Prostate gland (tissue), 2 donors: Measurements from ENCODE around the gene ATG5.

Experiments used
- CTCF ChIP-seq, 4 experiments: fragments of 200-600 bp in 2 of 4; fragments of 450-650 bp in 2 of 4; sonication (generic) in 2 of 4; IDR thresholded peaks; 1 replicate in 3 of 4; 2 replicates in 1 of 4; pipeline ENCODE4 v1.5.1; 2016 to 2019; ENCODE audit warnings: antibody characterized with exemption in 4 of 4, mild to moderate bottlenecking in 2 of 4, moderate library complexity in 2 of 4
- POLR2A ChIP-seq: fragments of 450-650 bp; IDR thresholded peaks from one replicate; pipeline ENCODE4 v1.6.1; 2016; ENCODE audit warnings: antibody characterized with exemption, mild to moderate bottlenecking
- POLR2AphosphoS5 ChIP-seq: sonication (generic); formaldehyde crosslinking; IDR thresholded peaks from one replicate; pipeline ENCODE4 v1.6.1; 2017; ENCODE audit warnings: antibody characterized with exemption

DNA sequence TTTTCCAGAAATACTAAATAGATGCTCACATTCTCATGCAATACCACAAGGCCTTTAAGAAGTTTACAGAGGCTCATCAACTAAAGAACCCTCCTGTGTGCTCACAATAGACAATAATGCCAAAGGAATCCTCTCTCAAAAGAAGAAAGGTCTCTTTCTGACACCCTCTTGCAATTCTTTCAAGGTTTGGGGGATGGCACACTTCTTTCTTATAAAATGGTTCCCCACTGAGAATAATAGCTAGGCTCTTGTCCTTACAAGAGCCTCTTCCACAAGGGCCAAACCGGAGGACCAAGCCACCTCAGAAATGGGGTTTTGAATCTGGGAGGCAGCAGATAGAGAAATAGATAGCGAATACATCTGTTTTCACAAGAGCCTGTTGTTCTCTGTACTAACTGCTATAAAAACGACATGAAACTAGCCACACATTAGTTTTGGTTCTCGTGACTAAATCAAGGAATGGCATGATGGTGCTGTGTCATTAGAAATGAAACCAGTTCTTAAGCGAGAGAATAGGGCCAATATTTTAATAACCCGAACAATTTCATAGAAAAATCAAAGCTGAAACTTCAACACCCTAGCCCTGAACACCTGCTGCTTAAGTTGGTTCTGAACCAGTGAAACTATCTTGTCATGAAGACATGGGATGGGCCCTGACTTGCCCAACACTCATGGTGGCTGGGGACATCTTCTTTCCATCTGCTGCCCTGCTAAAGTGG, 158.3 kb downstream of the ATG5 start:
- TF ChIP-seq CTCF (IDR thresholded peaks at IDR 0.05) (no peak), POLR2A (no peak), POLR2AphosphoS5 (no peak)
